OCI-LY1 (cell line): Measurements from ENCODE around the gene PIAS4.

Experiments
- H2AFZ ChIP-seq: fragments of 200-600 bp; sonication (generic), shearing (Covaris generic); 2 replicates; pipeline ENCODE4 v1.6.0; 2014; ENCODE audit warnings: antibody characterized with exemption, mild to moderate bottlenecking, low read length
- H3F3A ChIP-seq: fragments of 200-600 bp; sonication (generic), shearing (Covaris generic); 2 replicates; pipeline ENCODE4 v1.6.0; 2014; ENCODE audit warnings: mild to moderate bottlenecking, antibody characterized with exemption, low read length, moderate library complexity; ENCODE audit not compliant: insufficient read depth
- H3K27ac ChIP-seq: fragments of 200-600 bp; sonication (generic); 2 replicates; pipeline ENCODE4 v1.5.1; 2014; ENCODE audit warnings: low read length, mixed run types, mild to moderate bottlenecking, low read depth; ENCODE audit not compliant: poor library complexity, severe bottlenecking
- H3K27me3 ChIP-seq: fragments of 200-600 bp; sonication (generic); 2 replicates; pipeline ENCODE4 v1.6.0; 2014; ENCODE audit warnings: antibody characterized with exemption, mild to moderate bottlenecking, low read length, moderate library complexity; ENCODE audit not compliant: insufficient read depth
- H3K36me3 ChIP-seq: fragments of 200-600 bp; sonication (generic); 2 replicates; pipeline ENCODE4 v1.6.1; 2014; ENCODE audit warnings: mild to moderate bottlenecking, antibody characterized with exemption, low read length, moderate library complexity, mixed read lengths; ENCODE audit not compliant: insufficient read depth
- H3K4me1 ChIP-seq: fragments of 200-600 bp; sonication (generic); 2 replicates; pipeline ENCODE4 v1.5.1; 2014; ENCODE audit warnings: mild to moderate bottlenecking, low read length, moderate library complexity; ENCODE audit not compliant: insufficient read depth, severe bottlenecking
- H3K4me2 ChIP-seq: fragments of 200-600 bp; sonication (generic), shearing (Covaris generic); 2 replicates; pipeline ENCODE4 v1.6.1; 2014; ENCODE audit warnings: low read length
- H3K4me3 ChIP-seq: fragments of 200-600 bp; sonication (generic); 2 replicates; pipeline ENCODE4 v1.5.1; 2014; ENCODE audit warnings: low read length, low read depth, mild to moderate bottlenecking, mixed read lengths; ENCODE audit not compliant: poor library complexity, severe bottlenecking
- H3K79me2 ChIP-seq: fragments of 200-600 bp; shearing (Covaris generic); 2 replicates; pipeline ENCODE4 v1.6.1; 2016; ENCODE audit warnings: mixed run types, low read length, mixed read lengths; ENCODE audit not compliant: insufficient read depth
- H3K9ac ChIP-seq: fragments of 200-600 bp; sonication (generic), shearing (Covaris generic); 2 replicates; pipeline ENCODE4 v1.6.1; 2014; ENCODE audit warnings: mild to moderate bottlenecking, low read length, mixed read lengths
- H3K9me2 ChIP-seq: fragments of 200-600 bp; sonication (generic), shearing (Covaris generic); 2 replicates; pipeline ENCODE4 v1.6.1; 2014; ENCODE audit warnings: low read depth, mild to moderate bottlenecking, low read length, mixed read lengths
- H3K9me3 ChIP-seq: fragments of 200-600 bp; shearing (Covaris generic); 2 replicates; pipeline ENCODE4 v1.6.1; 2014; ENCODE audit warnings: low read length, mixed read lengths
- H4K20me1 ChIP-seq: fragments of 200-600 bp; sonication (generic), shearing (Covaris generic); 2 replicates; pipeline ENCODE4 v1.6.0; 2016; ENCODE audit warnings: mild to moderate bottlenecking, low read length; ENCODE audit not compliant: insufficient read depth
- CTCF ChIP-seq: fragments of 200-600 bp; sonication (generic), shearing (Covaris generic); IDR thresholded peaks from 2 replicates; pipeline ENCODE4 v1.5.1; 2017; ENCODE audit warnings: mild to moderate bottlenecking, antibody characterized with exemption, low read length, moderate library complexity, mixed read lengths
- EZH2 ChIP-seq: fragments of 200-600 bp; sonication (generic), shearing (Covaris generic); IDR thresholded peaks from 2 replicates; pipeline ENCODE4 v1.8.0; 2017; ENCODE audit warnings: borderline replicate concordance, mixed run types, mild to moderate bottlenecking, antibody characterized with exemption, low read length, moderate library complexity, mixed read lengths

PIAS4 gene

GRCh38 chr19:4012092-4012974, 4.8 kb downstream of the PIAS4 start:
- Histone ChIP-seq H4K20me1 (no peaks in the 10 kb centered on the region), H3K4me3 (no peak overlapping the region), H3K36me3 (peaks cover 34% of the 10 kb centered on the region), H3K9me3 (no peaks in the 10 kb centered on the region), H3F3A (no peaks in the 10 kb centered on the region), H3K79me2 (peaks cover 17% of the 10 kb centered on the region; the same call in 1 of the 2 replicates), H3K27me3 (no peaks in the 10 kb centered on the region), H3K9ac (no peak overlapping the region), H3K27ac (no peak overlapping the region), H3K4me2 (no peak overlapping the region), H2AFZ (no peak overlapping the region), H3K9me2 (no peaks in the 10 kb centered on the region), H3K4me1 (peaks cover 19% of the 10 kb centered on the region)
- TF ChIP-seq EZH2 (no peak), CTCF (no peak)

DNA sequence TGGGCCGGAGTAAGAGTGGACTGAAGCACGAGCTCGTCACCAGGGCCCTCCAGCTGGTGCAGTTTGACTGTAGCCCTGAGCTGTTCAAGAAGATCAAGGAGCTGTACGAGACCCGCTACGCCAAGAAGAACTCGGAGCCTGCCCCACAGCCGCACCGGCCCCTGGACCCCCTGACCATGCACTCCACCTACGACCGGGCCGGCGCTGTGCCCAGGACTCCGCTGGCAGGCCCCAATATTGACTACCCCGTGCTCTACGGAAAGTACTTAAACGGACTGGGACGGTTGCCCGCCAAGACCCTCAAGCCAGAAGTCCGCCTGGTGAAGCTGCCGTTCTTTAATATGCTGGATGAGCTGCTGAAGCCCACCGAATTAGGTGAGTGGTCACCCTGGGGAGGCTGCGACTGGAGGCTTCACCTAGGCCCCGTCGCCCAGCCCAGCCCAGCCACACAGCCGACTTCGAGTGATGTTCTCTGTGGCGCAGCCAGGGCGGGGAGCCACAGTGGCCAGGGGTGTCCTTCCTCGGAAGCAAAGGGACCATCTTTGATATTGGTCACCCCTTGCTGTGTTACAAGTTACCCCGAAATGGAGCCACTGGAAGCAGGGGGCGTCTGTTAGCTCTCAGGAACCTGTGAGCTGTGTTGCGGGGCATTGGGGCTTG, 5.6 kb downstream of the PIAS4 start:
- H3K9ac ChIP-seq, result no peak overlapping the region
- no peak overlapping the region for H3K4me2 ChIP-seq
- no peaks in the 10 kb centered on the region for H3K9me2 ChIP-seq
- no peak overlapping the region for H2AFZ ChIP-seq
- H3K9me3 ChIP-seq, result no peaks in the 10 kb centered on the region
- peaks cover 15% of the 10 kb centered on the region; the same call in 1 of the 2 replicates for H3K79me2 ChIP-seq
- H3K27ac ChIP-seq, result no peak overlapping the region
- peaks cover 19% of the 10 kb centered on the region for H3K4me1 ChIP-seq
- peaks cover 38% of the 10 kb centered on the region for H3K36me3 ChIP-seq
- H3K27me3 ChIP-seq, result no peaks in the 10 kb centered on the region
- no peaks in the 10 kb centered on the region for H3F3A ChIP-seq
- no peak overlapping the region for H3K4me3 ChIP-seq
- H4K20me1 ChIP-seq, result no peaks in the 10 kb centered on the region
- TF ChIP-seq CTCF (no peak), EZH2 (no peak)

GRCh38 chr19:4013886-4014540, 6.5 kb downstream of the PIAS4 start:
- TF ChIP-seq EZH2 (no peak), CTCF (no peak)
- no peak overlapping the region for H3K9ac ChIP-seq
- peaks cover 45% of the 10 kb centered on the region for H3K36me3 ChIP-seq
- H3K9me3 ChIP-seq, result no peaks in the 10 kb centered on the region
- H3F3A ChIP-seq, result no peaks in the 10 kb centered on the region
- peaks cover 10% of the 10 kb centered on the region for H3K4me1 ChIP-seq
- H3K79me2 ChIP-seq, result peaks cover 6% of the 10 kb centered on the region; the same call in 1 of the 2 replicates
- H3K4me3 ChIP-seq, result no peak overlapping the region
- no peaks in the 10 kb centered on the region for H3K9me2 ChIP-seq
- no peak overlapping the region for H3K27ac ChIP-seq
- no peaks in the 10 kb centered on the region for H4K20me1 ChIP-seq
- H3K4me2 ChIP-seq, result no peak overlapping the region
- H3K27me3 ChIP-seq, result no peaks in the 10 kb centered on the region
- no peak overlapping the region for H2AFZ ChIP-seq
